ENCODE data around the gene DTNB. TPM values are rescaled to one million over a fixed set of nuclear protein-coding genes. Genes with fewer than 3 reads are reported as not detected.

DTNB gene
- total and polyA plus RNA-seq, 10 of the 15 experiments (the other 5 are each of a cell fraction or from before 2014, with no cell fraction given): 4.5 to 30.6 (median 11.9) TPM

DNA sequence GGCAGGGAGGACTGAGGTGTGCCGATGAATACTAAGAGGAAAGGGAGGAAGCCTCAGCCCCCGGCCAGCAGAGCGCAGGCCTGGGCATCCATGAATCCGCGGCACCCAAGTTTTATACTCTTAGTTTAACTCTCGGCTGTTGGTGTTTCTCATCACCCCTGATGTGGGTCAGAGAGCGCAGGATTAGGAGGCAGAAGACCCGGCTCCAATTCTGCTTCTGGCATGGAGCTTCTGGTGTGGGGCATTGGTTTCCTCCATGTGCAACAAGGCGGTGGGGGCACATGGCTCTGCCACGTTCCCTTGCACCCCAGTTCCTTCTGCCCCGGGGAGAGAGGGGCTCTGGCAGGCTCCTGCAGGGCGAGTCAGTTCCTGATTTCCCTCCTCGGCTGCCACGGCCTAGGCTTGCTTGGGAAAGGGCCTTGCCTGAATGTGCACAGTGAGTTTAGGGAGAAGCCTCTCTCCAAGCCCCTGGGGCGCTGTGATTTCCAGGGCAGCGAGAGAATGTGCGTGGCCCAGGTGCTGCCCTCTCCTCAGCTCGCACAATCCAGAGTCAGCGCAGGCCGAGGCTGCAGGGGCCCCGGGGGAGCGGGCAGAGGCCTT, 295.5 kb downstream of the DTNB start:
- Histone ChIP-seq H3K27me3 (replicated peaks in 1 of 2; ENCODE audit: control insufficient read depth in 2 of 2, insufficient read depth in 2 of 2, low read length in 1 of 2) (no peaks in the 10 kb centered on the region), H3K9me3 (replicated peaks; ENCODE audit: control insufficient read depth, insufficient read depth, low read length) (no peaks in the 10 kb centered on the region; the same call in 2 of the 3 replicates), H3K4me3 (no peak overlapping the region), H2AFZ (ENCODE audit: control insufficient read depth, low read depth, low read length) (no peak overlapping the region), H3K4me2 (ENCODE audit: control insufficient read depth, insufficient read depth) (peak overlapping the region; percentile 26; the same call in 1 of the 2 replicates), H3K4me1 (ENCODE audit: control insufficient read depth, insufficient read depth, low read length) (peaks cover 39% of the 10 kb centered on the region), H3K36me3 (ENCODE audit: control insufficient read depth in 2 of 2, insufficient read depth in 2 of 2, low read length in 1 of 2) (no peaks in the 10 kb centered on the region), H3K79me2 (ENCODE audit: control insufficient read depth, insufficient read depth, low read length) (no peaks in the 10 kb centered on the region), H3K27ac (ENCODE audit: control insufficient read depth, insufficient read depth) (peak overlapping the region; percentile 80), H3K9ac (ENCODE audit: control insufficient read depth, insufficient read depth, low read length) (peak overlapping the region; percentile 50), H4K20me1 (ENCODE audit: control insufficient read depth, insufficient read depth) (no peaks in the 10 kb centered on the region)
- POLR2A ChIA-PET: interaction anchor here (0.5 to 8.6 kb wide), 14 partner anchors 9 to 188 kb away, joined by 3 to 73 read pairs (median 5); no protein-coding TSS in a partner anchor
- no peak for ATAC-seq
- WGBS (ENCODE audit: insufficient coverage, insufficient replicate concordance, low lambda C conversion rate, missing lambda C conversion rate): 98% methylated on average over 22 of the region's 22 CpGs
- intact Hi-C loops (cut with micrococcal nuclease; ENCODE audit: unreplicated experiment): loop anchor here (1.0 to 2.0 kb wide), 5 partner anchors 15 to 144 kb away; no protein-coding TSS in a partner anchor
- DNase-seq (ENCODE audit: low read depth, low spot score): no peak
- BruUV-seq (replicated peaks): no TSS peak
- CTCF ChIA-PET: interaction anchor here (0.7 to 8.5 kb wide), 11 partner anchors 9 to 212 kb away, joined by 3 to 126 read pairs (median 14); no protein-coding TSS in a partner anchor
- RAD21 ChIA-PET (ENCODE audit: unreplicated experiment): interaction anchor here (0.6 to 6.8 kb wide), 9 partner anchors 8 to 167 kb away, joined by 3 to 78 read pairs (median 5); no protein-coding TSS in a partner anchor
- in situ Hi-C loops (cut with MboI): no loop called here
- no peak for FAIRE-seq
- TF ChIP-seq, protein P1, sequence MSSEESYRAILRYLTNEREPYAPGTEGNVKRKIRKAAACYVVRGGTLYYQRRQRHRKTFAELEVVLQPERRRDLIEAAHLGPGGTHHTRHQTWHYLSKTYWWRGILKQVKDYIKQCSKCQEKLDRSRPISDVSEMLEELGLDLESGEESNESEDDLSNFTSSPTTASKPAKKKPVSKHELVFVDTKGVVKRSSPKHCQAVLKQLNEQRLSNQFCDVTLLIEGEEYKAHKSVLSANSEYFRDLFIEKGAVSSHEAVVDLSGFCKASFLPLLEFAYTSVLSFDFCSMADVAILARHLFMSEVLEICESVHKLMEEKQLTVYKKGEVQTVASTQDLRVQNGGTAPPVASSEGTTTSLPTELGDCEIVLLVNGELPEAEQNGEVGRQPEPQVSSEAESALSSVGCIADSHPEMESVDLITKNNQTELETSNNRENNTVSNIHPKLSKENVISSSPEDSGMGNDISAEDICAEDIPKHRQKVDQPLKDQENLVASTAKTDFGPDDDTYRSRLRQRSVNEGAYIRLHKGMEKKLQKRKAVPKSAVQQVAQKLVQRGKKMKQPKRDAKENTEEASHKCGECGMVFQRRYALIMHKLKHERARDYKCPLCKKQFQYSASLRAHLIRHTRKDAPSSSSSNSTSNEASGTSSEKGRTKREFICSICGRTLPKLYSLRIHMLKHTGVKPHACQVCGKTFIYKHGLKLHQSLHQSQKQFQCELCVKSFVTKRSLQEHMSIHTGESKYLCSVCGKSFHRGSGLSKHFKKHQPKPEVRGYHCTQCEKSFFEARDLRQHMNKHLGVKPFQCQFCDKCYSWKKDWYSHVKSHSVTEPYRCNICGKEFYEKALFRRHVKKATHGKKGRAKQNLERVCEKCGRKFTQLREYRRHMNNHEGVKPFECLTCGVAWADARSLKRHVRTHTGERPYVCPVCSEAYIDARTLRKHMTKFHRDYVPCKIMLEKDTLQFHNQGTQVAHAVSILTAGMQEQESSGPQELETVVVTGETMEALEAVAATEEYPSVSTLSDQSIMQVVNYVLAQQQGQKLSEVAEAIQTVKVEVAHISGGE (CRISPR knock-in tag; IDR thresholded peaks at IDR 0.05): no peak
- TF ChIP-seq TCF3 (IDR thresholded peaks at IDR 0.05; ENCODE audit: borderline replicate concordance, insufficient read depth, low read depth, low read length) (no peak), ZBED1 (IDR thresholded peaks at IDR 0.05; ENCODE audit: borderline replicate concordance) (no peak), MEF2A (IDR thresholded peaks at IDR 0.05; ENCODE audit: insufficient read depth, low read depth, low read length) (no peak), SMAD5 (IDR thresholded peaks at IDR 0.05; ENCODE audit: low read depth) (no peak), EGR1 (IDR thresholded peaks at IDR 0.05; ENCODE audit: borderline replicate concordance in 1 of 2, low read depth in 2 of 2, low read length in 2 of 2) (no peak), TARDBP (IDR thresholded peaks at IDR 0.05; ENCODE audit: borderline replicate concordance) (no peak), PAX5 (IDR thresholded peaks at IDR 0.05; ENCODE audit: borderline replicate concordance, low read depth, low read length) (no peak)
- TF ChIP-seq, protein P2, sequence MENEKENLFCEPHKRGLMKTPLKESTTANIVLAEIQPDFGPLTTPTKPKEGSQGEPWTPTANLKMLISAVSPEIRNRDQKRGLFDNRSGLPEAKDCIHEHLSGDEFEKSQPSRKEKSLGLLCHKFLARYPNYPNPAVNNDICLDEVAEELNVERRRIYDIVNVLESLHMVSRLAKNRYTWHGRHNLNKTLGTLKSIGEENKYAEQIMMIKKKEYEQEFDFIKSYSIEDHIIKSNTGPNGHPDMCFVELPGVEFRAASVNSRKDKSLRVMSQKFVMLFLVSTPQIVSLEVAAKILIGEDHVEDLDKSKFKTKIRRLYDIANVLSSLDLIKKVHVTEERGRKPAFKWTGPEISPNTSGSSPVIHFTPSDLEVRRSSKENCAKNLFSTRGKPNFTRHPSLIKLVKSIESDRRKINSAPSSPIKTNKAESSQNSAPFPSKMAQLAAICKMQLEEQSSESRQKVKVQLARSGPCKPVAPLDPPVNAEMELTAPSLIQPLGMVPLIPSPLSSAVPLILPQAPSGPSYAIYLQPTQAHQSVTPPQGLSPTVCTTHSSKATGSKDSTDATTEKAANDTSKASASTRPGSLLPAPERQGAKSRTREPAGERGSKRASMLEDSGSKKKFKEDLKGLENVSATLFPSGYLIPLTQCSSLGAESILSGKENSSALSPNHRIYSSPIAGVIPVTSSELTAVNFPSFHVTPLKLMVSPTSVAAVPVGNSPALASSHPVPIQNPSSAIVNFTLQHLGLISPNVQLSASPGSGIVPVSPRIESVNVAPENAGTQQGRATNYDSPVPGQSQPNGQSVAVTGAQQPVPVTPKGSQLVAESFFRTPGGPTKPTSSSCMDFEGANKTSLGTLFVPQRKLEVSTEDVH (IDR thresholded peaks at IDR 0.05; ENCODE audit: low read depth, partially characterized antibody): no peak
- SMC1A ChIA-PET (ENCODE audit: uncharacterized antibody, unreplicated experiment): interaction anchor here (0.9 to 13.4 kb wide), 12 partner anchors 9 to 189 kb away, joined by 3 to 92 read pairs (median 7); no protein-coding TSS in a partner anchor

All from GM12878 (cell line).